Activated CD8-positive, alpha-beta T cell treated with anti-CD3 and anti-CD28 coated beads for 36 hours (primary cell): ENCODE results near the gene ADPRHL1. TPM values are rescaled to one million over a fixed set of nuclear protein-coding genes. Genes with fewer than 3 reads are reported as not detected.

Experiments used
- ATAC-seq: fragments of 200-7000 bp; cut with Tn5 transposase; one replicate; pipeline ENCODE4 v1.10.0; 2021; ENCODE audit warnings: mild to moderate bottlenecking, moderate library complexity
- CTCF ChIA-PET: fragments of 350-600 bp; sonication (Branson Sonifier 250); formaldehyde crosslinking; loops from one replicate; lab custom pipeline; 2021; ENCODE audit warnings: antibody characterized with exemption; lab: Charles Lee
- POLR2A ChIA-PET: fragments of 350-600 bp; sonication (Branson Sonifier 250); formaldehyde crosslinking; loops from one replicate; lab custom pipeline; 2021; ENCODE audit warnings: antibody characterized with exemption; lab: Charles Lee
- DNase-seq: peaks from one replicate; pipeline ENCODE4 v3.0.0-alpha.2; 2020
- H3K27ac Mint-ChIP-seq: one replicate; pipeline ENCODE4 v1.8.0; 2021; ENCODE audit warnings: mild to moderate bottlenecking, mixed read lengths
- H3K27me3 Mint-ChIP-seq: one replicate; pipeline ENCODE4 v1.8.0; 2021; ENCODE audit warnings: mixed read lengths
- H3K36me3 Mint-ChIP-seq: one replicate; pipeline ENCODE4 v1.8.0; 2021; ENCODE audit warnings: low read depth, mixed read lengths
- H3K4me1 Mint-ChIP-seq: one replicate; pipeline ENCODE4 v1.8.0; 2021; ENCODE audit warnings: low read depth, mixed read lengths
- H3K4me3 Mint-ChIP-seq: one replicate; pipeline ENCODE4 v1.8.0; 2021; ENCODE audit warnings: mild to moderate bottlenecking, moderate library complexity, mixed read lengths
- H3K9me3 Mint-ChIP-seq: one replicate; pipeline ENCODE4 v1.8.0; 2021; ENCODE audit warnings: mixed read lengths
- intact Hi-C: fragments of 100-400 bp; cut with micrococcal nuclease; formaldehyde crosslinking; loops from one replicate; pipeline ENCODE4 v1.10.0; 2022
- total RNA-seq, 2 experiments: library from RNA; stranded (reverse); gene quantifications; one replicate each; pipeline ENCODE4 v1.2.3, GENCODE V29; 2021
- TF ChIP-seq, protein P1 (sequence below): fragments of 200-600 bp; IDR thresholded peaks from one replicate; pipeline ENCODE4 v1.8.0; 2022; ENCODE audit warnings: antibody characterized with exemption, mild to moderate bottlenecking

Gene ADPRHL1
- total RNA-seq, 2 experiments from 2014 or later: 0.23 to 0.36 TPM

DNA sequence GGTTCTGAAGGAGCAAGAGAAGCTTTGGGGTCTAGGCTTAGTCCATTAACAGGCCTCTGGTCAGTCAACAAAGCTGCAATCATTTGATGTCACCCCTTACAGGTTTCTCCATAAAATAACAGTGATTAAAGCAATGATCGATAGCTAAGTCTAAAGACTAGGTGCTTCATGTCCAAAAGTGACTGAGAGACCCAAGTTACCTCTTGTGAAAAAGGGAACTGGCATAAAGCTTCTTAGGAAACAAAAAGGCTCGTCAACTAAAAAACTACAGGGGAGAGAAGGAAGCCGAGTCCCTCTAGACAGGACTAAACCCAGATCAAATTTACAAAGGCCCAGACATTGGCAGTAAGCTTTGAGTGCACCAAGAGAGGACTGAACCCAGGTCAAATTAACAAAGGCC, 35.0 kb upstream of the ADPRHL1 start:
- intact Hi-C loops: no loop called here
- ChIA-PET POLR2A (interaction anchor here (0.7 to 1.0 kb wide), 4 partner anchors 9 to 124 kb away, joined by 3 read pairs; no protein-coding TSS in a partner anchor), CTCF (interaction anchor here (1.1 kb wide), 1 partner anchor 74 kb away, joined by 4 read pairs; no protein-coding TSS in a partner anchor)
- H3K9me3 Mint-ChIP-seq: no peaks in the 10 kb centered on the region
- H3K4me3 Mint-ChIP-seq: peak overlapping the region; percentile 7
- no peak overlapping the region for H3K27ac Mint-ChIP-seq
- no peaks in the 10 kb centered on the region for H3K27me3 Mint-ChIP-seq
- DNase-seq: no peak
- H3K4me1 Mint-ChIP-seq: peaks cover 51% of the 10 kb centered on the region
- no peak for ATAC-seq
- TF ChIP-seq, protein P1, sequence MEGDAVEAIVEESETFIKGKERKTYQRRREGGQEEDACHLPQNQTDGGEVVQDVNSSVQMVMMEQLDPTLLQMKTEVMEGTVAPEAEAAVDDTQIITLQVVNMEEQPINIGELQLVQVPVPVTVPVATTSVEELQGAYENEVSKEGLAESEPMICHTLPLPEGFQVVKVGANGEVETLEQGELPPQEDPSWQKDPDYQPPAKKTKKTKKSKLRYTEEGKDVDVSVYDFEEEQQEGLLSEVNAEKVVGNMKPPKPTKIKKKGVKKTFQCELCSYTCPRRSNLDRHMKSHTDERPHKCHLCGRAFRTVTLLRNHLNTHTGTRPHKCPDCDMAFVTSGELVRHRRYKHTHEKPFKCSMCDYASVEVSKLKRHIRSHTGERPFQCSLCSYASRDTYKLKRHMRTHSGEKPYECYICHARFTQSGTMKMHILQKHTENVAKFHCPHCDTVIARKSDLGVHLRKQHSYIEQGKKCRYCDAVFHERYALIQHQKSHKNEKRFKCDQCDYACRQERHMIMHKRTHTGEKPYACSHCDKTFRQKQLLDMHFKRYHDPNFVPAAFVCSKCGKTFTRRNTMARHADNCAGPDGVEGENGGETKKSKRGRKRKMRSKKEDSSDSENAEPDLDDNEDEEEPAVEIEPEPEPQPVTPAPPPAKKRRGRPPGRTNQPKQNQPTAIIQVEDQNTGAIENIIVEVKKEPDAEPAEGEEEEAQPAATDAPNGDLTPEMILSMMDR: no peak
- peaks cover 2% of the 10 kb centered on the region for H3K36me3 Mint-ChIP-seq

DNA sequence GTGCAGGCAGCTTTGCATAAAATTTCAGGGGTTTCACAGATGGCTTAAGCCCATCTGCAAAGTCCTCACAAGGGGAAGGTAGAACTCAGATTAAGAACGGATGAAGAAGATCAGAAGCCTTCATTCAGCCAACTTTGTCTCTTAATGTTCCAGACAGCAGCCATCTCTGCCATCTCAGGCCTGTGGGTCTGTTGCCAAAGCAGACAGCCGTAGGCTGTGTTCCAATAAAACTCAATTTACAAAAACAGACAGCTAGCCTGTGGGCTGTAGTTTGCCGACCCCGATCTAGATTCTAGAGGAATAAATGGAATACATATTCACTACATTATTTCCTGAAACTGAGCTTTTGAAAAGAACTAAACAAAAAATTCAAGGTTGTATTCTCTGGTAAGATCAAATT, 33.4 kb upstream of the ADPRHL1 start:
- Mint-ChIP-seq H3K4me3 (no peak overlapping the region), H3K9me3 (no peaks in the 10 kb centered on the region), H3K36me3 (peaks cover 2% of the 10 kb centered on the region), H3K27ac (no peak overlapping the region), H3K27me3 (no peaks in the 10 kb centered on the region), H3K4me1 (peaks cover 43% of the 10 kb centered on the region)
- DNase-seq: no peak
- POLR2A ChIA-PET: no interaction called here
- intact Hi-C loops: no loop called here
- TF ChIP-seq, protein P1: no peak
- no peak for ATAC-seq
- CTCF ChIA-PET: interaction anchor here (1.3 kb wide), 1 partner anchor 75 kb away, joined by 5 read pairs; no protein-coding TSS in a partner anchor

DNA sequence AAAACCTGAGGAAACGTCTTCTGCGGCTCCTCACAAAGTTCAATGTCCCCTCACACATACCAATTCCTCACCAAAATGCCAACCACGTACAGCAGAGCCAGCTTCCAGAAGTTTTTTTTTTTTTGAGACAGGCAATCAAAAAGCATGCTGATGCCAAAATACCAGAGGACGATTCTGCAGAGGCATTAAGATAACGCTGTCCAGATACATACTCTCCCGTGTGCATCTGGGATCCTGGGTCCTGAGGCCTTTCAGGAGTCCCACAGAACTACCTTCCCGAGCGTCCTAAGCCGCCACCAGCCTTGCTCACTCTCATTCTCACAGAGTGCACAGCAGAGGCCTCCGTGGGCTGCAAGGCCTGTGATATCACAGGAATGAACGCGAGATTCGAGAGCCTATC, 32.3 kb upstream of the ADPRHL1 start:
- intact Hi-C loops: no loop called here
- TF ChIP-seq, protein P1: no peak
- DNase-seq: no peak
- peaks cover 2% of the 10 kb centered on the region for H3K36me3 Mint-ChIP-seq
- no peak overlapping the region for H3K27ac Mint-ChIP-seq
- no peaks in the 10 kb centered on the region for H3K27me3 Mint-ChIP-seq
- ATAC-seq: no peak
- peaks cover 41% of the 10 kb centered on the region for H3K4me1 Mint-ChIP-seq
- no peak overlapping the region for H3K4me3 Mint-ChIP-seq
- ChIA-PET POLR2A (interaction anchor here (0.9 kb wide), 1 partner anchor 12 kb away, joined by 3 read pairs; no protein-coding TSS in a partner anchor), CTCF (no interaction called here)
- H3K9me3 Mint-ChIP-seq: no peaks in the 10 kb centered on the region

DNA sequence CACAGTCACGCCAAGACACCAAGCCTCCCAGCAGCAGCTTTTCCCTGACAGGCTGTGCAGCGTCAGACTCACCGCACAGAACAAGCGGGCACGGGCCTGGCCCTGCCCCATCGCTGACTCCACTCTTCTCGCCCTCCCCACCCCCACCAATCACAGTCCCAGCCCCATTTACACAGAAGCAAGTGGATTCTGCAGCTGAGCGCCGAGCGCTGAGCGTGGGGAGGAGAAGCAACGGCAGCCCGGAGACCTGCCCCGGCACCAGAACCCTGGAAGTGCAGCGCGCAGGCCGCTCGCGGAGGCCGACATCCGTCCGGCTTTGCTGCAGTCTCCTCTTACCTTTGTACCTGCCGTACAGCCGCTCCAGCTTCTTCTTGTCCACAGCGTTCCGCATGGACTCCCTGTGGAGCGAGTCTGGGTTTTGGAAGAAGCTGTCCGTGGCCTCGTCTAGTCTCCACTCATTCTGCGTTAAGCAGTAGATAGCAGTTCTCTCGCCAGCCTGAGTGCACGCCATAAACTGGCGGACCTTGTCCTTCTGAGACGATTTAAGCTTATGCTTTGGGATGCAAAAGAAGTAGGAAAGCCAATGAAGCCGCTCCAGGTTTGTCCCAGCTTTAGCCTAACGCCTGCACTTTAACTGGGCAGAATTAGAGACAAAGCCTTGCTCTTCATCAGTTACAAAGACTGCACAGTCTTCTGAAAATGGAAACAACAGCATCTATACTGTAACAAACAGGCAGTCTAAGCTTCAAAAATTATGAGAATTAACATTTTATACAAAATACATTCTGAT, 30.4 kb upstream of the ADPRHL1 start:
- ChIA-PET CTCF (interaction anchor here (1.1 kb wide), 1 partner anchor 19 kb away, joined by 3 read pairs; no protein-coding TSS in a partner anchor), POLR2A (no interaction called here)
- ATAC-seq (no peak), DNase-seq (no peak)
- Mint-ChIP-seq H3K4me3 (no peak overlapping the region), H3K27me3 (no peaks in the 10 kb centered on the region), H3K9me3 (no peaks in the 10 kb centered on the region), H3K27ac (no peak overlapping the region), H3K36me3 (peaks cover 12% of the 10 kb centered on the region), H3K4me1 (peaks cover 29% of the 10 kb centered on the region)
- intact Hi-C loops: no loop called here
- TF ChIP-seq, protein P1: no peak

DNA sequence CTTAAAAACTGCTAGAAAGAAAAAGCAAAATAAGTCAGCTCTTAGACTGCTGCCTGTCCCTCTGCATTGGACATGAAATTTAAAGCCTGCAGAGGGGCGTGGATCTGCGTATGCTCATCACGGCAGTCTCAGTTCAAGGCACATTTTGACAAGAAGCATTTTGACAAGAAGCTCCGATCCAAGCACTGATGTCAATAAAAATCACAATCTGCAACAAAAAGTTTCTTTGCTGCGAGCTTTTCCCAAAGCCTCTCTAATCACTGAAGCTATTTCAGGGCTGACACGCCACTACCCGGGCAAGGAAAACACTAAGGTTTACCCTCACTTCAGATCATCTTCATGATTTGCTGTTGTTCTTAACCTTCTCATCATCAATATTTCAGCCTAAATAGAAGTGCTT, 29.8 kb upstream of the ADPRHL1 start:
- H3K4me1 Mint-ChIP-seq: peaks cover 24% of the 10 kb centered on the region
- no peaks in the 10 kb centered on the region for H3K9me3 Mint-ChIP-seq
- no peak for DNase-seq
- no peak for ATAC-seq
- no peaks in the 10 kb centered on the region for H3K27me3 Mint-ChIP-seq
- POLR2A ChIA-PET: no interaction called here
- TF ChIP-seq, protein P1: no peak
- intact Hi-C loops: no loop called here
- peaks cover 15% of the 10 kb centered on the region for H3K36me3 Mint-ChIP-seq
- CTCF ChIA-PET: interaction anchor here (1.1 kb wide), 1 partner anchor 18 kb away, joined by 3 read pairs; no protein-coding TSS in a partner anchor
- no peak overlapping the region for H3K27ac Mint-ChIP-seq
- no peak overlapping the region for H3K4me3 Mint-ChIP-seq
